DMS79 treated with DMSO at 0.1 percent for 48 hours (cell line): ENCODE measurements around the gene MEF2A.

Experiments used
- DNase-seq: peaks from one replicate; lab custom pipeline; 2025; lab: John Stamatoyannopoulos, UW

MEF2A gene

DNA sequence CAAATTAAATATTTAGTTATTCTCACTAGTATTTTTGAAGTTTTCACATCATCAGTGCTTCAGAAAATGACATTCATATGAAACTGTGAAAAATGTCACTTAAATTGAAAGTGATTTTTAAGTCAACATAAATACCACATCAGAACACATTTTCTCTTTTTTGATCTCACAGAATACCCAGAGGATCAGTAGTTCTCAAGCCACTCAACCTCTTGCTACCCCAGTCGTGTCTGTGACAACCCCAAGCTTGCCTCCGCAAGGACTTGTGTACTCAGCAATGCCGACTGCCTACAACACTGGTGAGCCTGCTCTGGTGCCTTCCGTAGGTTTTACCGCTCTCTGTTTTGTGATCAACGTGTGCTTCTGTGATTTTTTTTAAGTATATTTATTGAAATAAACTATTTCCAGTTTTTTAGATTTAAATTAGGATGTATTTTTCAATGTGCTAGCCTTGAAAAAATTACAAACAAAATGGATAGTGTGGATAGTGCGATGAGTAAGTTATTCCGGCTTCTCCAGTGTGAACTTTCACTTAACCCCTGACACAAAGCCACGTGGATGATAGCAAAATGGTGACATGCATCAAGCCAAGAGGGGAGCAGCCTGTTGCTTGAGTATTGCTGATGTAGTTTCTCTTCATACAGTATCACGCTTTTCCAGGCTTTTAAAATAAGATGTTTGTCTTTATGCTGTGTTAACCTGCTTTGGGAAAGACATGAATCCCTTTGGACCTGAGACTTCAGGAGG is 140.9 kb downstream of the MEF2A start:
- DNase-seq: no peak

DNA sequence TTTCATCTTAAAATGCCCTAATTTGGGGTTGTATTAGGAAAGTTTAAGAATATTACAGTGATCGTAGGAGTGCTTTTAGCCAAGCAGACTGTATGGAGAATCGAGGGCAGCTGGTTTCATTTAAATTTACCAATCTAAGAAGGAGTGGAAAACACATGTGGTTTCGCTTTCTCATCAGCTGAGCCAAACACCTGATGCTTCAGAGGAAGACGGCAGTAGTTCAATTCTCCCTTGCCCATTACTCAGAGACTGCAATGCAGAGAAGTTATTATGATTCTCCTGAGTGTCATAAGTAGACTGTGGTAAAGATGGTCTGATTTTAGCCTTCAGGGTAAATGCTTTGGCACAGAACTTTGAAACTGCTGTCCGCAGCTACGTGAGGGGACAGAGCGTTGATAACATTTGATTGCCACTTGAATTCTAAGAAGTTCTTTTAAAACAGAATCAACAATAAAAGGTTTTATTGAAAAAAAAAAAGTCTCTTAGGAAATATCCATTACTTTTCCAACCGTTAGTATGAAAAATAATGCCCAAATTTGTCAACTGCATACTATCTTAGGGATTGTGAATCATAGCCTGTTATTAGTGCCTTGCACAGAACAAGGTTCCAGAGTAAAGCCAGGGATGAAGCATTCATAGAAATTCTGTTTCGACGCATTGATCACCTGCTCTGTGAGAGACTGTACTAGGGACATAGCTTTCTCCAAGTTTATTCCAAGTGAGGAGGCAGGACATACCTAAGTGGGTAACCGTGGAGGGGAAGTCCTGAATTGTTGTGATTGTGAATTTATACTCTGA is 141.9 kb downstream of the MEF2A start:
- DNase-seq: no peak

DNA sequence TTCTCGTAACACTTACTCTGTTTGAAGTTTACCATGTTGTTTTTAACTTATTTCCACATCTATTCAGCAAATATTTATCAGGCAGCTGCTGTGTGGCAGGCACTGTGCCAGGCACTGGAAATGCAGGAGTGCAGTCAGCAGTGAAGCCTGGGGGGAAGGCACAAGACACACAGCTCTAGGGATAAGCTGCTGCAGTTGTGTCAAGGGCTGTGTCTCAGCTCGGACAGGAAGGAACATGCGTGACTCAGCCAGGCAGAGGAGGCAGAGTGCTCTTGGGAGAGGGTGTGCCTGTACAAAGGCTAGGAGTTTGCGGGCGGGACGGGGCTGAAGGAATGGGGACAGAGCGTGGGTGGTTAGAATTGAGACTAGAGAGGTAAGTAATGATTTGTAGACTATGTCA is 142.8 kb downstream of the MEF2A start:
- DNase-seq: no peak

DNA sequence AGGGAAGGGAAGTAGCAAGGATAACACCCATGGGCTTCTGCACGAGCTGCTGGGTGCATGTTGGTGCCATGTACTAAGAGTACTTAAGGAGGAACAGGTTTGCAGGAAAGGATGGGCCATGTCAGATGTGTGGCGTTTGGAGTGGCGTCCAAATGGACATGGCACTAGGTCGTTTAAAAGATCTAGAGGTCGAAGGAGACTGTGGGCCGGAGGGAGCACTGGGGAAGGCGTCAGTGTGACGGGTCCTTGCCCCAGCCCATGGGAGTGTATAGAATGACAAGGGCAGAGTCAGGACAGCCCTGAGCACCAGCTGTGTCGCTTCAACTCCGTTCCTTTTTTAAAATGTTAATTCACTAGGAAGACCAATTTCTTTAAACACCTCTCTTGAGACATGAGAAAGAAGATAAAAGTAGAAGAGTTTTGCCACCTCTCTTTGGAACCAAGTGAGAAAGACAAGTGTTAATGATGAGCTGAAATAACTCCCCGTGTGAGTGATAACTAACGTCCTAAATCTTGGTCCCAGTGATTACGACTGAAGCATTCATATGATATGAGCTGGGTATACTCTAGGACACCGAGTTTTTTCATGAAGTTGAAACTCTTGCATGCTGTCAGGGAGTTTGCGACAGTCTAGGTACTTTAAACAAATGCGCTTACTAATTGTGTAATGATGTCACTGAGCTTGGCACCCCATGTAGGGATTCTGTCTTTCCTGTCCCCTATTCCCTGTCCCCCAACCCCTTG is 143.6 kb downstream of the MEF2A start:
- DNase-seq: no peak

DNA sequence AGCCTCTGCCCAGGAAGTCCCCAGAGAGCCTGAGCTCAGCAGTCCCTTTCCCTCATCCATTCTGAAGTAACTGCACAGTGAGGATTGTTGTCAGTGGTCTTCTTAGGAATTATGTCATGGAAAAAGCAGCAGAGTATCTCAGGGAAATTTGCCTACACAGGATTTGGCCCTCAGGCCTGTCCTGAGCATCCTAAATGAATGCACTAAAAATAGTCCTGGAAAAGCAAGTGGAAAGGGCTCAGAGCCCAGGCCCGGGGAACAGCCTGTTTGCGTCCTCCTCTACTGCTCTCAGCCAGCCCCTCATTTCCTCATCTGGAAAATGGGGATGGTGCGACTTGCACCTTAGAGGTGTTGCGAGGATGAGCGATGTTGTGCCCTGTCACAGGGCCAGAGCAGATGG is 145.8 kb downstream of the MEF2A start:
- no peak for DNase-seq

DNA sequence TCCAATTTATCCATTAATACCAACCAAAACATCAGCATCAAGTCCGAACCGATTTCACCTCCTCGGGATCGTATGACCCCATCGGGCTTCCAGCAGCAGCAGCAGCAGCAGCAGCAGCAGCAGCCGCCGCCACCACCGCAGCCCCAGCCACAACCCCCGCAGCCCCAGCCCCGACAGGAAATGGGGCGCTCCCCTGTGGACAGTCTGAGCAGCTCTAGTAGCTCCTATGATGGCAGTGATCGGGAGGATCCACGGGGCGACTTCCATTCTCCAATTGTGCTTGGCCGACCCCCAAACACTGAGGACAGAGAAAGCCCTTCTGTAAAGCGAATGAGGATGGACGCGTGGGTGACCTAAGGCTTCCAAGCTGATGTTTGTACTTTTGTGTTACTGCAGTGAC is 146.6 kb downstream of the MEF2A start:
- DNase-seq: no peak

DNA sequence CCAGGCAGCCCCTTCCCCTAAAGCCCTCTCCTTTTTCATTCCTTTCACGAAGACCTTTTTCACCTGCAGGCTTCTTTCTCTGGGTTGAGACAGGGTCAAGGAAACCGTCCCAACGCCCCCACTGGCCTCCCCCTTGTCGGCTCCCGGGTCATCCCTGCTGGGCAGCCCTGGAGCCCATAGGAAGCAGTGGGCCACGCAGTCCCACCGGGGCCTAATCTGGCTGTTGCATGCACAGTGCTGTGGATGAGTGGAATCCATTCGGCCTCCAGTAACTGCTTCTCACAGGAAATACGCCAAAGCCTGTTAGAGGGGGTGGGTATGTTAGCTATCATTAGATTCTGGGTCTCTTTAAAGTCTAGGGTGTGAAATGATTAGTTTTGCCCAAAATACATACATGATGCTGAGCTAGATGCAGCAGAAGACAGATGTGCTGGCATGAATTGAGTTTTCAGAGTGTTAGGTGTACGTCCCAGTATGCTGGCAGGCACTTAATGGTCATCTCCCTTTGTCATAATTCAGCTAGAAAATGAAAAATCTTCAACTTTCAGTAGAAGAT is 150.8 kb downstream of the MEF2A start:
- no peak for DNase-seq

DNA sequence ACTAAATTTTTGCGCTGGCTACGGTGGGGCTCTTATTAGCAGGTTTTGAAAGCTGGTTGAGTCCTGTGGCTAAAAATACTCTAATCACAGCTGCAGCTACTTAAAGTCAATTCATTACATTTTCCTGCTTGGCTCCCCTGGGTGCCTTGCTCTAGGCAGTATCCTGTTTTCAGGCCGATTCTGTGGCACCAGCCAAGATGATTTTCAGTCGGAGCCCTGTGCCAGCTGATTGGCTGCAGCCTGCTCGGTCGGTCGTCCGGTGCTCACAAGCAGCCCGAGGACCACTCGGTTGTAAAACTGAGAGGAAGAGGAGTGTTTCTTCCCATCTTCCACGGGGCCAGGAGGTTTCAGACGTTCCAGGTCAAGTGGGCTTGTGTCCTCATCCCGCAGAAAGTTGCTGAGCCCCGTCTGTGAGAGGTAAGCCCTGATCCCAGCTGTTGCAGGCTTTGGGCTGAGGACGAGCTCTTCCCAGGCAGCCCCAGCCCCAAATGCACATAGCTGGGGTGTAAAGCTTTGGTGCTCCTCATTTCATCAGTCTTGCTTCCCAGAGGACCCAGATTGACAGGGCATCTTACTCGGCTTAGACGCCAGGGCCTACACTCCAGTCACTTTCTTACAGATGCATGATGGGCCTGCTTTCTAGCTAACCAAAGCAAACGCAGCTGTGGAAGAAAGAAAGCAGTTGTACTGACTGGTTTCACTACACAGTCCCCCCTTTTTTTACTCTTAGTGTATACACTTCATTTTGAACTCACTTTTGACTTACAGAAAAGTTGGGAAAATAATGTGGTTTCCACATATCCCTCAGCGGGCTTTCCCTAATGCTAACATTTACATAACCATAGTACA is 151.6 kb downstream of the MEF2A start:
- DNase-seq: no peak

DNA sequence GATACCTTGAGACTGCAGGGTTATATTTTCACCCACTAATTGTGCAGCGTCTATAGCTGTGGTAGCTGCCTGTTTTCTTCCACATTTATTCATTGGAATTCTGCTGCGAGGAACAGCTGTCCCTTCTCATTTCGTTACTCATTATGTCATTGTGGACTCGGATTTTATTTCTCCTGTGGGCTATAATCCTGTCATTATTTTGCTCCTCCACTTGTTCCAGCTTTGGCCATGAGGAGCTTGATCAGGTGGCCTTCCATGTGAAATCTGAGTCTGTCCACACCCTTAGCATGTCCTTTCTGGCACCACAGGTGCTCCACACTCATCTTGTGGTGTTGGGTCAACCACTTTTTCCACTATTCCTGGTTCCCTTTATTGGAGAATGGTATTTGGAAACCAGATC is 152.6 kb downstream of the MEF2A start:
- DNase-seq: no peak

DNA sequence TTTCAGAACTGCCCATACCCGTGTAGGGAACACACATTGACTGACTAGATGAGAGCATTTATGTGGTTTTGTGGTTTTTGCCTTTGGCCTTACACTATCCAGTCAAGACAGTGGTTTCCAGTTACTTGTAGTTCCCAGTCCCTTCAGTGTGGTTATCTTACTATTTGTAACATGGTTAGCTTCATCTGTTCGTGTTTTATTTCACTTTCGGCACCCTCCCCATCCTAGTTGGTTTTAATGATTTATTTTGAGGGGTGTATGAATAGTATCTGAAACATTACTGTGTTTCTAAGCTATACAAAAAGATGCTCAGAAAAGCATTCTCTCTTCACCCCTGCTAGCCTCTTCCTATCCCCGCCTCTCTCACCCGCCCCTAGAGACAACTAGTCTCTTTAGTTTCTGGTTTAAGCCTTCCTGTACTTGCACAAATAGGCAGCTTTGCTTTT is 153.3 kb downstream of the MEF2A start:
- DNase-seq: no peak

DNA sequence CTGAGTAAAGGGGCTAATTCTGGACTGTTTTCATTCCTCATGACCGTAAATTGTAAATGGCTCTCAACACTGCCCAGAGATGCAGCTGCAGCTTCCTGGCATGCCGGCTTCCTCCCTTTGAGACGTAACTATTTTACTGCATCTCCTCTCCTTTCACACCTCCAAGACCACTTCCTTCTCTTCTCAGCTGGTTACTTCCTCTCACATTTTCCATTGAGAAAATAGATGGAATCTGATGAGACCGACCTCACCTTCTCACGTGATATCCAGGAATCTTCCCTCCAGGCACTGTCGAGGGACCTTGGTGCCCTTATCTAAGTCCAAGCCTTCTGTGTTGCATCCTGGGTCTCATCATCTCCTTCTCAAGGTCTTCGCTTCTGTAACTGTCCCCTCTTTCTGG is 154.7 kb downstream of the MEF2A start:
- DNase-seq: no peak

DNA sequence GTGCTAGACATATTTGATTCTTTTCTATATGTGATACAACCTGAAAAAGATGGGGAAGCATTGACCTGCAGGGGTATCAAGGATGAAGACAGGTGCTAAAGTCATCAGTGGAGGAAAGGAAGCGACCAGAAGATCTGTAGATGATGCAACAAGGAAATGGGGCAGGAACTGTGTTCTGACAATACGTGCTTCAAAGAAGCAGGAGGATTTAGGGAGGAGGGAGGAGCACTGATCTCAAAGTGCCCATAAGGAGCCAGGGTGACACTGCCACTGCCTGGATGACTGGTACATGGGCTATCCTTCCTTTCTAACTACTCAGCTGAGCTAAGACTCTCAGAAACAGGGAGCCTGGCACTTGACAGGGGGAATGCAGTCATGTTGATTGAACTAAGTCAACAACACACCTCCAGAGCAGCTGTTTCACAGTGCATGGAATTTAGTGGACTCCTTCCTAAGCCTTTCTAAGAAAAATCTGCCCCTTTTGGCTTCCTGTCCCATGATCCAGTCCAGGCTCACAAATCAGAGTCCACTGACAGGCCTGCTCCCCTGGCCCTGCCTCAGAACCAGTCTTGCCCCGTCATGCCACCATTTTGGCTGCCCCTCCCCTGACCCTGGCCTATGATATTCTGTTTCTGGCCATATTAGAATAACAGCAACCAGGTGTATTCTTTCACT is 155.5 kb downstream of the MEF2A start:
- DNase-seq: no peak

DNA sequence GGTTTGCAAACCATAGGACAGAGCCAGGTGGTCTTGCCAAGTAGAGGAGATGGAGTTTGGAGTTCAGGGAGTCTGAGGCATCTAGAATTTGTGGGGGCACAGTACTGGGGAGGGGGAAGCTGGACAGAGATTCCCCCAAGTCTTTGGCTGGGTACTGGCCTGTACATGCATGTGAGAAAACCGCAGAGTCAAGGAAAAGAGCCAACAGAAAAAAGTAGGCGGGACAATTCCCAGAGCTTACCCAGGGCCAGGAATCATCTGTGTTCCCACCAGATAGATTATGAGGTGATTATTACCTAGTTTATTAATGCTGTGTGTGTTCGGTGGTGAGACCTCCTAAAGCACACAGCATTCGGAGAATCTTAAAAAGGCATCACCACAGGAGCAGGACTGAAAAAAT is 156.1 kb downstream of the MEF2A start:
- DNase-seq: no peak

DNA sequence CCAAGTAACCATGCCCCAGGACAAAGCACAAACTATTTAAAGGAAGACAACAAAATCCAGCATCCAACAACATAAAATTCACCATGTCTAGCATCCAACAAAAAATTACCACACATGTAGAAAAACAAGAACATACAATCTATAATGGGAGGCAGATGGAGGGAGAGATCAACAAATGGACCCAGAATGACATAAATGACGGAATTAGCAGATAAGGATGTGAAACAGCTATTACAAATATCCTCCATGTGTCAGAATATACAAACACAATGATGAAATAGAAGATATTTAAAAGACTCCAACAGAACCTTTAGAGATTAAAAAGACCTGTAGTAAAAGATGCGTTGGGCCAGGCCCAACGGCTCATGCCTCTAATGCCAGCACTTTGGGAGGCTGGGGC is 156.6 kb downstream of the MEF2A start:
- no peak for DNase-seq

DNA sequence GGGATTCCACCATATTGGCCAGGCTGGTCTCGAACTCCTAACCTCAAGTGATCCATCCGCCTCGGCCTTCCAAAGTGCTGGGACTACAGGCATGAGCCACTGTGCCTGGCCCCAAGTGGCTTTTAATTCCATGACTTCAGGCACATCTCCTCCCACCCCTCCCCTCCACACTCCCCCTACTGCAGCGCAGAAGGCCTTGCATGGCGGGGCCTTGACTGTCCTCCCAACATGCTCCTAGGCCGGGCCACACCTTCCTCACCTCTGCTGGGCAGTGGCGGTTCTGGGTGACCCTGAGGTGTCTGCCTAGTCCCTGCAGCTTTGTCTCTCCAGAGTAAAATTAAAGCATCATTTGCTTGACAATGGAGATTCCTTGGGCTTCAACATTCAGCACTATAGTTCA is 160.5 kb downstream of the MEF2A start:
- DNase-seq: no peak

DNA sequence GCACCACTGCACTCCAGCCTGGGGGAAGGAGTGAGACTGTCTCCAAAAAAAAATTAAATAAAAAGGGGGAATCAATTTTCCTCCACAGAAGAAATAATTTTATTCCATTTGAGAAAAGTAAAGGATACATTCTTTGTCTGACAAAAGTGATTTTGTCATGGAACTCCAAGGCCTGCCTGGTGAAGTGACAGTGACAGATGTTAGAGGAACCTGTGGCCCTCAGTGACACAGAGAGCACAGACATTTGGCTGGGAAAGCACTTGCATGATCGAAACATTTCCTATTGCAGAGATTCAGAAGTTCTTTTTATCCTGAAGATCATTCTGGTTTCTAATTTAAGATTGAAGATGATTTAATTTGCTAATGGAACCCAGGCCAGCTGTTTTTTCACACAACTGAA is 161.5 kb downstream of the MEF2A start:
- DNase-seq: no peak

DNA sequence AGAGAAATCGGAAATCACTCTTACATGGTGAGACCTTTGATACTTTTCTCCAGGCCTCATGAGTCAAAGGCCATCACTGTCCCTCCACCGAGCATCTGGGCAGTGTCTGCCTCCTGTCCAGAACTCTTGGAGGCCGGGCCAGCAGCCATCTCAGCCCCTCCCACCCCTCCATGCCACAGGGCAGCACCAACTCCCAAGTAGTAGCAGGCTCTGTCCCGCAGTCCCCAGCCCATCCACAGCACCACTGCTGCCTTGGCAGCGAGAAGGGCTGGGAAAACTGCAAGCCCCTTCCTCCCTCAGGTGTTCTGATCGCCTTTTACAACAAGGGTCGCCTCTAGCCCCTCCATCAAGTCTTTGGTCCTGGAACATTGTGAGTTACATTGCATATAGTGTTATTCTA is 161.9 kb downstream of the MEF2A start:
- no peak for DNase-seq

DNA sequence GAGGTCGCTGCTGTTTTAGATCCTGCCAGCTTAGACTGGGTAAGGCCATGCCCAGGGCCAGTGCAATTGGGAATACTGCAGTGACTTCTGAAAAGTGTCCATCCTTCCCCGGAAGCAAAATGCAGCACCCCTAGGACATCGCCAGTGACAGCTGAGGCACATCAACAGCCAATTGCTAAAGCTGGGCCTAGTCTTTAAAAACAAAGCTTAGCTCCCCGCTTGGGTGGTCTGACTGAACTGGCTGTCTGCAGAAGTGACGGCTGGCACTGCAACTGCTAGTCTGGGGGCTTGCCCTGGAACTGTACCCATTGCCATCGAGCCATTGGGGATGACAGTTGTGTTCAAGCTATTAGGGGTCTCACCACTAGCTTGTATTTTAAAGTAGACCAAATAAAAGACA is 163.1 kb downstream of the MEF2A start:
- DNase-seq: no peak

DNA sequence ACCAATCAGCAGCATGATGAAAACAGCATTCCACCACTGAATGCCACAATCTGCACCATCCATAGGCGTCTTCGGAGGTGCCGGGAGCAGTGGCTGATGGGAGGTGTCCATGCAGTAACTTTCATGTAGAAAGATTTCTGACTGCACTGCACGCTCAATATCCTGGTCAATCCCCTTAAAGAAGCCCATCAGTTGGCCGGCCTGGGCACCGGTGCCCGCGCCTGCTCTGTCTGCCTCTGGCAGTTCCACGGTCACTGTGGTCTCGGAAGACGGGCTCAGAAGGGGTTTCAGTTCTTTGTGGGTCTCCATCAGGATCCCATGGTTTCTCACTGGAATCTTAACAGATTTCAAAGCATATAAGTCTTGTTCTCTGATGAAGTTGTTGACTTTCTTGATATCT is 163.5 kb downstream of the MEF2A start:
- no peak for DNase-seq

DNA sequence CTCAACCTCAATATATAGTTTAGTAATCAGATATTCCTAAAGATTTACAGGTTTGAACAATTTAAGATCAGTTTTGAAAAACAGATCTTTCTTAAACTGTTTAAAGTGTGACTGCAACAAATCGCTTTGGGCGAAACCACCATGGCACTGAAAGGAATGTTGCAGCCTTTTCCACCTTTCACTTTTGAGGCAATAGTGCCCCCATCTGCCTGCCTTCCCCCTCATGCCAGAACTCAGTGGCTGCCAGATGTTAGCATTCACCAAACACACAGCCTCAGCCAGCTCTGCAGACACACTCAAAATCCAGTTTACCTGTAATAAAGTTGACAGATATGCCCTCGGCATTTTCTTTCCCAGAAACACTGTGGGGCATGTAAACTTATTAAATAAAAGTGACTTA is 164.1 kb downstream of the MEF2A start:
- DNase-seq: no peak
